Measurements from ENCODE around the gene RGS8. TPM values are rescaled to one million over a fixed set of nuclear protein-coding genes. Genes with fewer than 3 reads are reported as not detected.

RGS8 gene, protein sequence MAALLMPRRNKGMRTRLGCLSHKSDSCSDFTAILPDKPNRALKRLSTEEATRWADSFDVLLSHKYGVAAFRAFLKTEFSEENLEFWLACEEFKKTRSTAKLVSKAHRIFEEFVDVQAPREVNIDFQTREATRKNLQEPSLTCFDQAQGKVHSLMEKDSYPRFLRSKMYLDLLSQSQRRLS
- not detected in 2 replicates for total RNA-seq

DNA sequence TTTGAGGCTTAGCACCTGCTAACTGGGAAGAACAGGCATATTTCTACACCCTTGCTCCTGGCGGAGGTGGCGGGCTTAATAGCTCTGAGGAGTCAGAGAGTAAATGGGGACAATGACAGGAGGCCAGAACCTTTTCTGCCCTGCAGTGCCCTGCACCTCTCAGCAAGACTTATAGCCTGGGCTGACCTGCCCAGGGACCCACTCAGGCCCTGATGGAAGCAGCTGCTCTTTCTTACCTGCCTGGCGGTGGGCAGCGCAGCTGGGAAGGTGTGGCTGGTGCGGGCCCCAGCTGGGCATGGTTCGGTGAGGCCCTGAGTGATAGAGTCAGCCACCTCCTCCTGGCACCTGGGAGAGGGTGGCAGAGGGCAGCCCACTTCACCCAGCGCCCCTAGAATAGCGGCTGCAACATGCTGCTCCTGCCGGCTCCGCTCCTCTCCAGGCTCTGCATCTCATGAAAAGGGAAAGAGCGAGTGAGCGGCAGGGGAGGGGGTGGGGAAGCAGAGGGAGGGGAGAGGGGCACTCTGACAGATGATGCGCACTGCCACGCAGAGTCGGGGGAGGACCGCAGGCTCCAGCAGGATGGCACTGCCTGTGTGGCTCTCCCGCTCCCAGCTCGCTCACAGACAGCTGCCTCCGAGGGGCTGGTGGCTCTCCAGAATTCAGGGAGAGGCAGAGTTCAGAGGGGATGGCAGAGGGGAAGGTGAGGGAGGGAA, at the start of gene RGS8:
Gene RGS8, minus strand, starts transcription at position 472 of the 713 bp plus-strand sequence. CDS start 14,938 bp downstream, outside the sequence.

Other genes with a start within 250 kb of the RGS8 start
- gene RGSL1, start 234.4 kb downstream of the RGS8 start, total RNA-seq = not detected in 2 replicates
- 2.6 and 4.1 TPM in 2 replicates for gene RNASEL, start 95.3 kb downstream of the RGS8 start, total RNA-seq
- gene RGS16, start 80.2 kb downstream of the RGS8 start, total RNA-seq = 0.16 and 0.38 TPM in 2 replicates
- 0.33 and 1.0 TPM in 2 replicates for gene NPL, start 105.2 kb upstream of the RGS8 start, total RNA-seq
- gene DHX9, start 154.8 kb upstream of the RGS8 start, total RNA-seq = 66.2 and 124 TPM in 2 replicates